ENCODE results near the gene CELF6.

DNA sequence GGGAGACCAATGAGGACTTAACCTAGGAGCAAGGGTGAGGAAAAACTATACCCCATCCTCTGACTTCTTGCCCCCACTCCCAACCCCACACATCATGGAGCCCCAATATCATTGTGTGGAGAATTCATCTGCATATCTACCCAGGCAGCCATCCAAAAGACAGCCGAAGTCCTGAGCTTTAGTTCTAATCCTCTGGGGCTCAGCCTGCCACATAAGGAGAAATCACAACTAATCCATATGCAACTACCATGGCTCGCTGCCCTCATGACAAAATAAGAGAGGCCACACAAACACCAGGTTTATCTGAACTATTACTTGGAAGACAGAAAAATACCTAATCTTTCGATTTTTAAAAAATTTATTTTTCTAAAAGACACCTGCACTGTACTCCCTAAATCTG lies 38.2 kb upstream of the CELF6 start:
- TF ChIP-seq CTCF (IDR thresholded peaks at IDR 0.05), result no peak
- no peak for TF ChIP-seq POLR2AphosphoS5 (IDR thresholded peaks at IDR 0.05)

All from gastroesophageal sphincter (tissue), 3 donors.